Right renal pelvis (tissue), 4 donors: ENCODE measurements around the gene ZNF500. TPM values are rescaled to one million over a fixed set of nuclear protein-coding genes. Genes with fewer than 3 reads are reported as not detected.
"Not testable (repeated sequence)": the region's sequence is repeated elsewhere in the genome, so short reads cannot be mapped to it uniquely, and the experiment has no call there.

Experiments used
- DNase-seq, 4 donors: peaks; one replicate each; pipeline ENCODE4 v3.0.0-alpha.2; 2013; ENCODE audit warnings: low read depth in 4 of 4, low spot score in 3 of 4, missing footprints in 1 of 4
- polyA plus RNA-seq, 4 donors: library from polyadenylated mRNA; unstranded; fragments of 120-200 nt; gene quantifications; one replicate each; pipeline ENCODE4 v1.2.1, GENCODE V29; 2013; ENCODE audit not compliant: insufficient read length in 4 of 4

Gene ZNF500
- polyA plus RNA-seq, 4 donors: 13.8 to 19.2 (median 16.4) TPM

DNA sequence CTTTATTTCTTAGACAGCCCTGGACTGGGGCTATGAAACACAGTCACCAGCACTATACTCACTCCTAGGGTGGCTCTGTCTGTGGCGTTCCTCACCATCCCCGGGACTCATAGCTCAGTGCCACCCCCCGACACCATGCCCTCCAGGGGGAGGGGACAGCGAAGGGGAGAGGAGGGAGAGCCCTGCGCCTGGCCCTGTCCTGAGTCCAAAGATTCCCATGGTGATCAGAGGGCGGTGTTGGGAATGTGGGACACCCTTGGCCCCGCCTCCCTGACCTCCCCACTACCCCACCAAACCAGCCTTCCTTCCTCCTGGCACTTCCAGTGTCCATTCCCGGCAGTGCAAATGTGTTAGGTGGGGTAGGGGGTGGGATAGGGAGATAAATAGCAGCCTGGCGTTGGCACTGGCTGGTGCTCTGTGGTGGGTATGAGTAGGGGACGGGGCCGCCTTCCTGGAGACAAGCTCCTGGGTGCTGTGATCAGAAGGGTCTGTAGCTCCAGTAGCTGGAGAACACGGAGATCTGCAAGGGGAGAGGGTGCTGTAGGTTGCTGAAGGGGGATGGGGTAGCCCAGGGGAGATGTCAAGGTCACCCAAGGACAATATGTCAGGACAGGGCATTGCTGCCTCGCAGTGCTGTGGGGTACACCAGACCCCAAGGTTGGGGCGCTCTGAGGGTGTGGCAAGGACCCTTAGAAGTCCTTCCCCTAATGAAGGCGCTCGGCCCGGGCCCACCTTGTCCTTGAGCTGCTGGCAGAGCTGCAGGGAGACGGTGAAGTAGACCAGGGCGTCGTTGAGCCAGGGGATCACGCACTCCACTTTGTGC is 30.2 kb upstream of the ZNF500 start:
- no peak for DNase-seq

DNA sequence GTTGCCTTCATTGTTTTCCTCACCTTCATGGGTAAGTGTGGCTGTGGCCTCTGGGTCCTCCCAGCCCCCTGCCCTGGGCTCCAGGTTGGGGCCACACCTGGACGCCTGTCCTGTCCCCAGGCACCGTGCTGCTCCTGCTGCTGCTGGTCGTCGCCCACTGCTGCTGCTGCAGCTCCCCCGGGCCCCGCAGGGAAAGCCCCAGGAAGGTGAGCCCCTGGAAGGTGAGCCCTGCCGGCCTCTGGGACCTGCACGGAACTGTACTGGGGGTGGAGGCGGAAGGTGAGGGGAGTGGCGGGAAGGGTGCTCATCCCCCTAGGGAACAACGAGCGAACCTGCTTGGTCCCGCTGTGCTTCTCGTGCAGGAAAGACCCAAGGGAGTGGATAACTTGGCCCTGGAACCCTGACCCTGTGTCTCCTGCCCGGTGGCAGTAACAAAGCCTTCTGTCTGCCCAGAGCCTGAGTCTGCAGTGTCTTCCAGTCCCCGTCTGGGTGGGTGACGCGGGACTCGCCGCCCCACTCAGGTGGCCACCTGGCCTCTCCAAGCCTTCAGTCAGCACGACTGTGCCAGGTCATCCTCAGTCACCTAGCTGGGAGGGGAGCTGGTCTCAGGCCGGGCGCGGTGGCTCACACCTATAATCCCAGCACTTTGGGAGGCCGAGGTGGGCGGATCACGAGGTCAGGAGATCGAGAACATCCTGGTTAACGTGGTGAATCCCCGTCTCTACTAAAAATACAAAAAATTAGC is 29.0 kb upstream of the ZNF500 start:
- DNase-seq: no peak

DNA sequence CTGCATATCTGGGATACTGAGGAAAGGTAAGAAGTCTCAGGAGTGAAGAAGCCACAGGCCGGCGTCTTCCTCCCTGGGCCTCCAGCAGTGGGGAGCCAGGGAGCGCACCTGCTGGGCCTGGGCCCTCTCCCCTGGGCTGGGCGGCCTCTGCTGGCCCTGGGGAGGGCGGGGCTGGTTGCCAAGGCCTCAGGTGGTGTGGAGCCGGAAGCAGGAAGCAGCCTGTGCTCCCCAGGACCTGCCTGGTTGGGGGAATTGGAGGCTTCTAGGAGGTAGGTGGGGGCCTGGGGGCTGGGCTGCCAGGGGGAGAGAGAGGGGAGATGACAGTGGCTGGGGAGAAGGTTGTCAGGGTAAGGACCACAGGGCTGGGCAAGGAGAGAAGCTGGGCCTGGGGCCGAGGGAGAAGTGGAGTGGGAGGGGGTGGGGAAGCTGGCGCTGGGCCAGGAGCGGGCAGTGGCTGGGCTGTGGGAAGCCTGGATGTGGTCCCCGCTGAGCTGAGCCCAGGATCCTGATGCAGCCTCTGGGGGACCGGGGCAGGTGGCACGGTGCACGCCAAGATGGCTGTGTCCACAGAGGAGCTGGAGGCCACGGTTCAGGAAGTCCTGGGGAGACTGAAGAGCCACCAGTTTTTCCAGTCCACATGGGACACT is 28.3 kb upstream of the ZNF500 start, which contains the start of gene SMIM22:
SMIM22 (plus strand) TSS at position 189 of the 647 bp plus-strand sequence; CDS start at position 555, 366 bp downstream.
- no peak for DNase-seq

DNA sequence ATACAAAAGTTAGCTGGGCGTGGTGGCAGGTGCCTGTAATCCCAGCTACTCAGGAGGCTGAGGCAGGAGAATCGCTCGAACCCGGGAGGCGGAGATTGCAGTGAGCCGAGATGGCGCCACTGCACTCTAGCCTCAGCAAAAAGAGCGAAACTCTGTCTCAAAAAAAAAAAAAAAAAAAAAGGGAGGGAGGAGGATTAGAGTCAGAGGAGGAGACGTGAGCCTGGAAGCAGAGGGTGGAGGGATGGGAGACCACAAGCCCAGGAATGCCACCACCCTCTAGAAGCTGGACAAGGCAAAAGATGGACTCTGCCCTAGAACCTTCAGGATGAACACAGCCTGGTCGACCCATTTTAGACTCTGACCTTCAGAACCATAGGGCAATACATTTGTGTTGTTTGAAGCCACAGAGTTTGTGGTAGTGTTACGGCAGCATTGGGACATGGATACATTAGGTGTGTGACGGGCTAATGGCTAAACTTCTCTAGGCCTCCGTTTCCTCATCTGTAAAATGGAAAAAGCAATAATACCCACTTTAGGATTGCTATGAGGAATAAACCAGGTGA is 26.1 kb upstream of the ZNF500 start:
- DNase-seq: no peak

DNA sequence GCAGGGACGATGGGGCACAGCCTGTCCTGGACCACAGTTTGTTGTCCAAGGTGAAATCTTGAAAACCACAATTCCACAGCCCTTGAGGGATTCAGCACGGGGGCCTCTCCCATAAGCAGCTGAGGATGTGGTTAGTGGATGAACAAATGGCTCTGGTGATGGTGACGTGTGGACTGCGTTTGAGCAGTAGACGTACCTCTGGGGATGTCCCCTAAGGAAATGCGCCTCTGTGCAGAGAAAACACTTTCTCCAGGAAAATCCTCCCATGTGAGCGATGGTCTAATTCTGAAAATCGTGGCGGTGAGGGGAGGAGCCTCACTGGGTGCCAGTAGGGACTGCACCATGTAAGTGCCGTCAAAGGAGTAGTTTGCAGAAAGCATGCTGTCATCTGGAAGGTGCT is 23.9 kb upstream of the ZNF500 start:
- no peak for DNase-seq

DNA sequence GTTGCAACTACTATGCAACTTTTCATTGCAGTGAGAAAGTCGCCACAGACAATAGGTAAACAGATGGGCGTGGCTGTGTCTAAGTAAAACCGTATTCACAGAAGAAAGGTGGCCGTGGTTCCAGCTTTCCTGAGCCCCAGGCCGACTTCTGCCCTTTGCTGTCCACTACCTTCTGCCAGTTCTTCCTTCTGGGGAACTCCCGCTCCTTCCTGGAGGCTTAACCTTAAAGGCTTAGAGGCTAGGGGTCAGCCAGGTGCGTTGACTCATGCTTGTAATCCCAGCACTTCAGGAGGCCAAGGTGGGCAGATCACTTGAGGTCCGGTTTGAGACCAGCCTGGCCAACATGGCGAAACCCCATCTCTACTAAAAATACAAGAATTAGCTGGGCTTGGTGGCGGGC is 23.3 kb upstream of the ZNF500 start:
- DNase-seq: no peak

DNA sequence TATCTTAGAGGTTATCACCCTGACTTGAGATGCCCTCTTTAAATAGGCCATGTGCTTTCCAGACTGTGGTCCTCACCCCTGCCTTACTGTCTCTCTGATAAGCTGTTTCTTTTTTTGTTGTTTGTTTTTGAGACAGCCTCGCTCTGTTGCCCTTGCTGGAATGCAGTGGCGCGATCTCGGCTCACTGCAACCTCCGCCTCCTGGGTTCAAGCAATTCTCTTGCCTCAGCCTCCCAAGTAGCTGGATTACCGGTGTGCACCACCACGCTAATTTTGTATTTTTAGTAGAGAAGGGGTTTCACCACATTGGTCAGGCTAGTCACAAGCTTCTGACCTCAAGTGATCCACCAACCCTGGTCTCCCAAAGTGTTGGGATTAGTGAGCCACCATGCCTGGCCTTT is 21.9 kb upstream of the ZNF500 start:
- no peak for DNase-seq

DNA sequence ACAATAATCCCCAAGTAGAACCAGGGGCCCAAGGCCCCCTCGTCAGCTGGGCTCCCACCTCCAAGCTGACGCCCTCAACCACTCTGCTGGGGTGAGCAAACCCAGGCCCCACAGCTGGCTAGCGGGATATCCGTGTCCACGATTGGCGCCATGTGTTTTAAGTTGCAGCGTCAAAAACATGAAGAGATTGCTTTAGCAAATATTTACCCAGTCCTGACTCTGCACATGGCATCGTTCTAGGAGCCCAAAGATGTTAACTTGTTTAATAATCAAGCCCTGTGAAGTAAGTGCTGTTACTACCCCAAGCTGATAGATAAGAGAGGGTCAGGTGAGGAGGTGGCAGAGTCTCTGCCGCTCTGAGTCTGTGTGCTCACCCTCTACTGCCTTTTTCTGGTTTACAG is 21.5 kb upstream of the ZNF500 start:
- DNase-seq: no peak

DNA sequence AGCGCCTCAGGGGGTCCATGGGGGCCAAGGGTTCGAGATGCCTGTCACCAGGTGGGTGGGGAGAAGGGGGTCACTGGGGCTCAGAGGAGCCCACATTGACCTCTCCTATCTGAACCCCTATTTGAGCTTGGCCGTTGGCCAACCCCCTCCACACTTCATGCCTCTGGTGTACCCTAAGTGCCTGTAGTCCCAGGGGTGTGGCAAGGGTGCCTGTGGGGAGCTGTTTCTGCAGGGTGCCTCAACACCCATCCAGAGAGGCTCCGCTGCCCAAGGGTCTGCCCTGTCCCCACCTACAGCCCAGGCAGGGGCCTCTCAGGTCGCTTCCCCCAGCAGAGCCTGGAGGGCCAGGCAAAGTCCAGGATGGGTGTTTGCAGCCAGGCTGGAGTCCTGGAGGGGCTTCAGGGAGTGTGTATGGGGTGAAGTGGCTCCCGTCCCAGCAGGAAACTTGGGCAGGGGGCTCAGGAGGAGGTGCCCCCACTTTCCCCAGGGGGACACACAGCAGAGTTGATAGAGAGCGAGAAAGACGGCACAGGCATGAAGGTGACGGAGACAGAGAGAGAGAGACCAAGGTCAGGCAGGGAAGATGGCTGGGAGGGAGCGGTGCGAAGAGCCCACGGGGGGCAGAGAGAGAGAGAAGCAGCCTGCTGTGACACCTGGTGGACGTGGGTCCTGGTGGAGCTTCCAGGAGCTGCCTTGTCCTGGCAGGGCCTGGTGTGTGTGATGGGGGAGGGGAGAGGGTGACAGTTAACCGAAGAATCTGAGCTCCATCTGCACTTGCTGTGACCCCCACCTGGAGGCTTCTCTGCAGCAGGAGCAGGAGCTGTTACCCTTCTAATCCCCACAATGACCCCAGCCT is 20.9 kb upstream of the ZNF500 start, which contains the start of gene SEPTIN12:
SEPTIN12 (minus strand) TSS at position 719 of the 856 bp plus-strand sequence; CDS start at position 19, 700 bp downstream.
- DNase-seq: no peak

DNA sequence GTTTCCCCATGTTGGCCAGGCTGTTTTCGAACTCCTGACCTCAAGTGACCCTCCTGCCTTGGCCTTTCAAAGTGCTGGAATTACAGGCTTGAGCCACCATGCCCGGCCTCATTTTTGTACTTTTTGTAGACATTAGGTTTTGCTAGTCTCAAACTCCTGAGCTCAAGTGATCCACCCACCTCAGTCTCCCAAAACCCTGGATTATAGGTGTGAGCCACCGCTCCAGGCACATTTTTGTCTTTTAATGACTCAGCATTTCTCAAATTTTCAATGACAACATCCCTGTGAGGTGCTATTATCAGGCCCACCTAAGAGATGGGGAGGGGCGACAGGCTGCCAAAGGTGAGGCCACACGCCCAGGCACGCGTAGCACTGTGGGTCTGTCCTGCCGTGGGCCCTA is 20.1 kb upstream of the ZNF500 start:
- DNase-seq: no peak

DNA sequence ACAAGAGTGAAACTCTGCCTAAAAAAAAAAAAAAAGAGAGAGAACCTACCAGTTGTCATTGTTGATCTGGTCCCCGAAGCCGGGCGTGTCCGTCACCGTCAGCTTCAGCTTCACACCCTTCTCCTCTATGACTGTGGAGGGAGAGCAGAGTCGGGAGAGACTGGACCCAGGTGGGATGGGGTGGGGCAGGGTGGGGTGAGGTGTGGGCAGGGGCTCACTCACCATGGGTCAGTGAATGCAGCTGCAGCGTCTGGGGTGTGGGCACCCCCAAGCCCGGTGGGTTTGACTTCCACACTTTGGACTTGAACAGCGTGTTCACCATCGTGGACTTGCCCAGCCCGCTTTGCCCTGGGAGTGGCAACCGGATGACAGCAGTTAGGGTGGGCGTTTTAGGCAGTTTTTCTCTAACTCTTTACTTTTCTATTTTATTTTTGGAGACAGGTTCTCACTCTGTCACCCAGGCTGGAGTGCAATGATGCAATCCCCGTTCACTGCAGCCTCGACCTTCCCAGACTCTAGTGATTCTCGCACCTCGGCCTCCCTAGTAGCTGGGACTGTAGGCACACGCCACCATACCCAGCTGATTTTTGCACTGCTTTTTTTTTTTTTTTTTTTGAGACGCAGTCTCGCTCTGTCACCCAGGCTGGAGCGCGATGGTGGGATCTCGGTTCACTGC is 18.9 kb upstream of the ZNF500 start:
- no peak for DNase-seq

DNA sequence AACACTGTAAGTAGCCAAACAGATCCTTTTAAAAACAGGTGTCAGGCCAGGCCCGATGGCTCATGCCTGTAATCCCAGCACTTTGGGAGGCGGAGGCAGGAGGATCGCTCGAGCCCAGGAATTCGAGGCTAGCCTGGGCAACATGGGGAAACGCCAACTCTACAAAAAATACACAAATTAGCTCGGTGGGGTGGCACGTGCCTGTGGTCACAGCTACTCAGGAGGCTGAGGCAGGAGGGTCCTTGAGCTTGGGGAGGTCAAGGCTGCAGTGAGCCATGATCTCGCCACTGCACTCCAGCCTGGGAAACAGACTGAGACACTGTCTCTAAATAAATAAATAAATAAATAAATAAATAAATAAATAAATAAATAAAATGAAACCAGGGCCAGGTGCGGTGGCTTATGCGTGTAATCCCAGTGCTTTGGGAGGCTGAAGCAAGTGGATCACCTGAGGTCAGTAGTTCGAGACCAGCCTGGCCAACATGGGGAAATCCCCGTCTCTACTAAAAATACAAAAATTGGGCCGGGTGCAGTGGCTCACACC is 17.6 kb upstream of the ZNF500 start:
- DNase-seq: not testable (repeated sequence)

DNA sequence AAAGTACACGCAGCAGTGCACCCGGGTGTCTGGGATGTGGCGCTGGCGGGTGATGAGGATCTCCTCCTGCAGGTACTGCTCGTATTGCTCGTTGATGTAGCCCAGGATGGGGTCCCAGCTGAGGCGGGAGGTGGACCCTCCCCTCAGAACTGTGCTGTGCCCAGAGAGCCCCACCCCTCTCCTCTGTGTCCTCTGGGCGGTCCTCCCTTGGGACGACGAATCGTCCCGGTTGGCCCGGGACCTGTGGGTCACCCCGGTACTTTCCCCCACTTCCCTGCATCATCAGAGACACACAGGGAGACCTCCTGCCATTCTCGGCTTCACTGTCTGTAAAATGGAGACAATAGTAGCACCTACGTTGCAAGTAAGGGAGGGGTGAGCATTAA is 17.0 kb upstream of the ZNF500 start:
- DNase-seq: no peak

DNA sequence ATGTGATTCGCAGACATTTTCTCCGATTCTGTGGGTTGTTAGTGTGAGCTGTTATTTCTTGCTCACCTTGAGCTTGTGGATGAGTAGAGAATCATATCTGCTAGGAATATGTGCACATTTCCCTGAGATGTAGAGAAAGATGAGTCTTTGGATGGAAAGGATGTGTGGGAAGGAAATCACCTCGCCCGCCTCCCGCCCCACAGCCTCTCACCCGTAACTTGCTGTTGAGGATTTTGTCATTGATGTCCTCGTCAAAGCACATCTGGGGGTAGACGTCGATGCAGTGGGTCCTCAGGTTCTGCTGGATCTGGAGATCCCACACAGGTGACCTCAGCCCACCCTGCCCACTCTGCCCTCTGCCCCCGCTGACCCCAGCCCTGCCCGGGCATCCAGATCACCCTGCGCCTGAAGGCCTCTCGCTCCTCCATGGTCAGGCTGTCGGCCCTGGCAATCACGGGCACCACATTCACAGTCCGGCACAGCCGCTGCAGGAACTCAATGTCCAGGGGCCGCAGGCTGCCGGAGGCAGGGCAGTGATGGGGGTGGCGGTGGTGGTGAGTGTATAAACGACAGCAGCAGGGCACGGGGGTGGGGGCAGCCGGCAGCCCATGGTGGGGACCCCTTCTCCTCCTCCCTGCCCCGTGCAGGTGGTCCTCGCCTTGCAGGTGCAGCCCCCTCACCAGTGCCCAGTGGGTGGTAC is 16.4 kb upstream of the ZNF500 start:
- no peak for DNase-seq

DNA sequence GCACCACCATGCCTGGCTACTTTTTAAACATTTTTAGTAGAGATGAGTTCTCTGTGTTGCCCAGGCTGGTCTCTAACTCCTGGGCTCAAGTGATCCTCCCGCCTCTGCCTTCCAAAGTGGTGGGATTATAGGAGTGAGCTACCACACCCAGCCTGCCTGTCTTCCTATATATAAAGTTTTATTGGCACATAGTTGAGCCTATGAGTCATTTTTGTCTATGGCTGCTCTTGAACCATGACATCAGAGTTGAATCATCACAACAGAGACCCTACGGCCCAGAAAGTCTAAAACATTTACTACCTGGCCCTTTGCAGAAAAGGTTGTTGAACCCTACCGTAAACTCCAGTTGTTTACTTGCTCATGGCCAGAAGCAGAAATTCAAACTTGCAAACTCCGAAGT is 13.3 kb upstream of the ZNF500 start:
- no peak for DNase-seq

DNA sequence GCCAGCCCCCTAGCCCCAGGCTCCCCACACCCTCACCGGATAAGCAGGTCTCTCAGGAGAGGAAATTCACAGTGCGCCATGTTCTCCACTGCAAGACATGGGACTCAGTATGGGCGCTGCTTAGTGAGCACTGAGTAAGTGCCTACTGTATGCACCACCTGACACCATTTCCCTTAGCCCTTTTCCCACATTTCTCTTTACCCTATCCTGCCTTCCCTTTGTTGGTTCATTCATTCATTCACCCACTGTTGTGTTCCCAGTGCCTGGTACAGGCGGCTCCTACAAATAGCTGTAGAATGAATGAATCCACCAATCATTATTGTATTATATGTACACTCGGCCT is 11.1 kb upstream of the ZNF500 start:
- DNase-seq: no peak

DNA sequence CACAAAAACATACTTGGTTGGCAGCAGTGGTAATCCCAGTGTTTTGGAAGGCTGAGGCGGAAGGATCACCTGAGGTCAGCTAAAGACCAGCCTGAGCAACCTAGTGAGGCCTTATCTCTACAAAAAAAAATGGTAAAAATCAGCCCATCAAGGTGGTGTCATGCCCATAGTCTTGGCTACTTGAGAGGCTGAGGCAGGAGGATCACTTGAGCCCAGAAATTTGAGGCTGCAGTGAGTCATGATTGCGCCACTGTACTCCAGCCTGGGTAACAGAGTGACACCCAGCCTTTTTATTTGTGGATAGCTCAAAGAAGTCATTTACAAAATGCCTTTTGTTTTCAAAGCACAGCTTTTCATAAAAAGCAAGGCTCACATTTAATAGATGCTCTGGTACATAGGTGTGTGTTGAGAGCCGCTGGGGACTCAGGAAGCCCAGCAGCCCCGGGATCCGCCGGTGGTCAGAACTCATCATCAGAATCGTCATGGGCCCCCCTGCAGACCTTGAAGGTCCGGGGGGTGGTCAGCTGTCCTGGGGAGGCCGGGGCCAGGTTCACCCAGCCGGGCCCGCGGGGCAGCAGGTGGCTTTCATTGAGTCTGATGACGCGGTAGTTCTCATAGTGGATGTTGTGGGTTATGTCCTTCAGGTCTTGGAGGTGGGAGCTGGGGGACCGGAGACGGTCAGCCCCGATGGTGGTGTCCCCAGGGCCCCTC is 10.5 kb upstream of the ZNF500 start:
- no peak for DNase-seq

DNA sequence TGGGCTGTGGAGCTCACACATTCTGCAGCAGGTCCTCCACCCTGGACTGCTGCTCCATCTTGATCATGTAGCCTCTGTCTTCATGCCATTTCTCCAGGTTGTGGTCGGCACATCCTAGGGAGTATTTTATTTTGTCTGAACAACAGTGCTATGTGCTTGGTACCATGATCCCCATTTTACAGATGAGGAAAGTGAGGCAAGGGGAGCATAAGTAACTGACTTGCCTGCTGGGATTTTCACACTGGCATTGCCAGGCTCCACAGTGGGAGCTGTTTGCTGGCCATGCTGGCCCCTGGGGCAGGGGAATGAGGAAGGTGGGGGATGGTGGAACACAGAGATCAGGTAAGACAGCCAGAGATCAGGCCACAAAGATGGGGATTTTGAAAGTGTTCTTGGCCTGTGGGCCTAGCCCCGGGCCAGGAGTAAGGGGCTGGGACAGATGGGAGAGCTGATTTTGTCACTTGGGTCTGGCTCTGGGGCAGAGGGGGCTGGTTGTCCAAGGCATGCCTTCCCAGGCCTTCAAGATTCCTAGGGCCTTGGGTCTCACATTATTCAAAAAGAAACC is 9.3 kb upstream of the ZNF500 start:
- DNase-seq: no peak
